ENCODE data around the gene GLRX. TPM values are rescaled to one million over a fixed set of nuclear protein-coding genes. Genes with fewer than 3 reads are reported as not detected.
A peak's percentile ranks its signal among the peaks of the same experiment; 100 is the strongest.

Gene GLRX
- total and polyA plus RNA-seq, 2 of the 13 experiments (the other 11 are each of a cell fraction or from before 2014, with no cell fraction given): 63.8 to 499 TPM

GRCh38 chr5:95803271-95804148 is 19.0 kb downstream of the GLRX start (continued):
- no peak for TF ChIP-seq TRAFD1 (CRISPR knock-in tag; IDR thresholded peaks at IDR 0.05; ENCODE audit: borderline replicate concordance)
- no peak for TF ChIP-seq NFYB (CRISPR knock-in tag; IDR thresholded peaks at IDR 0.05)
- TF ChIP-seq THRA (CRISPR knock-in tag; IDR thresholded peaks at IDR 0.05; ENCODE audit: borderline replicate concordance): no peak; the same call in 1 of the 2 replicates
- no peak for TF ChIP-seq PTBP1 (IDR thresholded peaks at IDR 0.05; ENCODE audit: low read depth, low read length, poor library complexity, severe bottlenecking)
- TF ChIP-seq FOSL2 (CRISPR knock-in tag; IDR thresholded peaks at IDR 0.05): peak; percentile 29; the same call in 1 of the 2 replicates
- no peak for TF ChIP-seq YEATS2 (CRISPR knock-in tag; IDR thresholded peaks at IDR 0.05; ENCODE audit: borderline replicate concordance)
- TF ChIP-seq IRF1 (CRISPR knock-in tag; IDR thresholded peaks at IDR 0.05; ENCODE audit: low read depth): no peak
- no peak for TF ChIP-seq BCL3 (CRISPR knock-in tag; IDR thresholded peaks at IDR 0.05)
- TF ChIP-seq CHCHD3 (CRISPR knock-in tag; IDR thresholded peaks at IDR 0.05): no peak
- TF ChIP-seq HOXD1 (CRISPR knock-in tag; IDR thresholded peaks at IDR 0.05): no peak
- TF ChIP-seq ZNF251 (CRISPR knock-in tag; IDR thresholded peaks at IDR 0.05): no peak
- TF ChIP-seq ZFP36 (IDR thresholded peaks at IDR 0.05; ENCODE audit: borderline replicate concordance, low read depth, low read length, partially characterized antibody): no peak
- no peak; the same call in 1 of the 2 replicates for TF ChIP-seq ZNF646 (CRISPR knock-in tag; IDR thresholded peaks at IDR 0.05)
- no peak for TF ChIP-seq CCAR2 (optimal IDR thresholded peaks at IDR 0.05; ENCODE audit: low read depth, low read length)

Measured in HepG2 (cell line).